Calu3 (cell line): Measurements from ENCODE around the gene PTPRG. TPM values are rescaled to one million over a fixed set of nuclear protein-coding genes. Genes with fewer than 3 reads are reported as not detected.

Experiments used
- BruUV-seq: library from RNA; stranded (reverse); fragments of 400-500 nt; replicated peaks from 2 replicates; lab custom pipeline; 2021; lab: Mats Ljungman, UMichigan
- CTCF ChIA-PET: fragments of 300-600 bp; sonication (Branson Sonifier 250); formaldehyde crosslinking; loops from one replicate; lab custom pipeline; 2022; ENCODE audit warnings: antibody characterized with exemption; lab: Charles Lee
- DNase-seq: peaks from one replicate; pipeline ENCODE4 v3.0.0; 2022
- H3K27ac Mint-ChIP-seq: one replicate; pipeline ENCODE4 v1.8.0; 2022; ENCODE audit warnings: mixed read lengths; ENCODE audit not compliant: unreplicated experiment
- H3K27me3 Mint-ChIP-seq: one replicate; pipeline ENCODE4 v1.8.0; 2022; ENCODE audit warnings: mixed read lengths; ENCODE audit not compliant: unreplicated experiment
- H3K36me3 Mint-ChIP-seq: one replicate; pipeline ENCODE4 v1.8.0; 2022; ENCODE audit warnings: mild to moderate bottlenecking, moderate library complexity, mixed read lengths; ENCODE audit not compliant: insufficient read depth, unreplicated experiment
- H3K4me1 Mint-ChIP-seq: one replicate; pipeline ENCODE4 v1.8.0; 2022; ENCODE audit warnings: mild to moderate bottlenecking, low read depth, mixed read lengths; ENCODE audit not compliant: unreplicated experiment
- H3K4me3 Mint-ChIP-seq: one replicate; pipeline ENCODE4 v1.8.0; 2022; ENCODE audit warnings: mild to moderate bottlenecking, low read depth, moderate library complexity, mixed read lengths; ENCODE audit not compliant: unreplicated experiment
- H3K9me3 Mint-ChIP-seq: one replicate; pipeline ENCODE4 v1.8.0; 2022; ENCODE audit warnings: low read depth, mixed read lengths; ENCODE audit not compliant: unreplicated experiment
- CTCF ChIP-seq: fragments of 200-600 bp; IDR thresholded peaks from one replicate; pipeline ENCODE4 v1.8.0; 2022; ENCODE audit warnings: antibody characterized with exemption; ENCODE audit not compliant: unreplicated experiment
- intact Hi-C: fragments of 100-400 bp; cut with micrococcal nuclease; formaldehyde crosslinking; loops from one replicate; pipeline ENCODE4 v1.10.0; 2022; ENCODE audit not compliant: unreplicated experiment
- total RNA-seq: library from RNA; stranded (reverse); gene quantifications from 2 replicates; pipeline ENCODE4 v1.2.3, GENCODE V29; 2022

The PTPRG gene
- total RNA-seq, 1 experiment from 2014 or later: 0.35 TPM

GRCh38 chr3:62173939-62174515 lies 612.7 kb downstream of the PTPRG start:
- DNase-seq: no peak
- H3K4me1 Mint-ChIP-seq: no peaks in the 10 kb centered on the region
- intact Hi-C loops: no loop called here
- no TSS peak for BruUV-seq
- CTCF ChIA-PET: no interaction called here
- TF ChIP-seq CTCF: no peak
- H3K27me3 Mint-ChIP-seq: no peaks in the 10 kb centered on the region
- no peak overlapping the region for H3K27ac Mint-ChIP-seq
- no peaks in the 10 kb centered on the region for H3K36me3 Mint-ChIP-seq
- no peak overlapping the region for H3K4me3 Mint-ChIP-seq
- H3K9me3 Mint-ChIP-seq: peaks cover 8% of the 10 kb centered on the region

DNA sequence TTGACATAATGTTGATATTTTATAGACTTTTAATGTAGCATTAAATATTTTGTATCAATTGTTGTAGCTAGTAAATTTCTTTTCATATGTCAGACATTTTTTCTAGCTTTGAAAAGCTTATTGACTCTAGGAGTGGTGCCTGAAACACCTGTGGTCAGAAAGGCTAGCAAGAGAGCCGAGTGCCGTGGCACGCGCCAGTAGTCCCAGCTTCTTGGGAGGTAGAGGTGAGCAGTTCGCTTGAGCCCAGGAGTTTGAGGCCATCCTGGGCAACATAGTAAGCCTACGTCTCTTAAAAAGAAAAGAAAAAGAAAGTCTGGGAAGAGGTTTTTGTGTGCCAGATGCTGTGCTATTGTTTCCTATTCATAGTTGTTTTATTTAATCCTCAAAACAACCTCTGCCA lies 613.8 kb downstream of the PTPRG start:
- CTCF ChIA-PET: no interaction called here
- peaks cover 3% of the 10 kb centered on the region for H3K9me3 Mint-ChIP-seq
- no peak for DNase-seq
- intact Hi-C loops: no loop called here
- no peaks in the 10 kb centered on the region for H3K36me3 Mint-ChIP-seq
- no peak overlapping the region for H3K27ac Mint-ChIP-seq
- H3K4me1 Mint-ChIP-seq: no peaks in the 10 kb centered on the region
- H3K27me3 Mint-ChIP-seq: no peaks in the 10 kb centered on the region
- no TSS peak for BruUV-seq
- no peak overlapping the region for H3K4me3 Mint-ChIP-seq
- no peak for TF ChIP-seq CTCF

GRCh38 chr3:62178032-62178431 lies 616.7 kb downstream of the PTPRG start:
- no peak overlapping the region for H3K4me3 Mint-ChIP-seq
- no peaks in the 10 kb centered on the region for H3K4me1 Mint-ChIP-seq
- H3K27me3 Mint-ChIP-seq: no peaks in the 10 kb centered on the region
- H3K36me3 Mint-ChIP-seq: no peaks in the 10 kb centered on the region
- TF ChIP-seq CTCF: no peak
- CTCF ChIA-PET: no interaction called here
- H3K27ac Mint-ChIP-seq: no peak overlapping the region
- DNase-seq: no peak
- no TSS peak for BruUV-seq
- intact Hi-C loops: no loop called here
- peaks cover 6% of the 10 kb centered on the region for H3K9me3 Mint-ChIP-seq

- no peaks in the 10 kb centered on the region for H3K4me1 Mint-ChIP-seq
- no peak for DNase-seq
- intact Hi-C loops: no loop called here
- peaks cover 6% of the 10 kb centered on the region for H3K9me3 Mint-ChIP-seq
- no peak for TF ChIP-seq CTCF
- no peak overlapping the region for H3K4me3 Mint-ChIP-seq
- CTCF ChIA-PET: no interaction called here
- H3K36me3 Mint-ChIP-seq: no peaks in the 10 kb centered on the region
- no peak overlapping the region for H3K27ac Mint-ChIP-seq
- no peaks in the 10 kb centered on the region for H3K27me3 Mint-ChIP-seq
- BruUV-seq: no TSS peak
Measured at GRCh38 chr3:62178739-62179600, 617.6 kb downstream of the PTPRG start.
